GM19397 (cell line): ENCODE measurements around the gene SLC19A1.
"Not testable (repeated sequence)": the region's sequence is repeated elsewhere in the genome, so short reads cannot be mapped to it uniquely, and the experiment has no call there.

Experiments used
- ATAC-seq: cut with Tn5 transposase; IDR thresholded peaks from one replicate; pipeline ENCODE4 v1.9.1; 2021; ENCODE audit warnings: mild to moderate bottlenecking, moderate library complexity; ENCODE audit not compliant: unreplicated experiment

SLC19A1 gene

DNA sequence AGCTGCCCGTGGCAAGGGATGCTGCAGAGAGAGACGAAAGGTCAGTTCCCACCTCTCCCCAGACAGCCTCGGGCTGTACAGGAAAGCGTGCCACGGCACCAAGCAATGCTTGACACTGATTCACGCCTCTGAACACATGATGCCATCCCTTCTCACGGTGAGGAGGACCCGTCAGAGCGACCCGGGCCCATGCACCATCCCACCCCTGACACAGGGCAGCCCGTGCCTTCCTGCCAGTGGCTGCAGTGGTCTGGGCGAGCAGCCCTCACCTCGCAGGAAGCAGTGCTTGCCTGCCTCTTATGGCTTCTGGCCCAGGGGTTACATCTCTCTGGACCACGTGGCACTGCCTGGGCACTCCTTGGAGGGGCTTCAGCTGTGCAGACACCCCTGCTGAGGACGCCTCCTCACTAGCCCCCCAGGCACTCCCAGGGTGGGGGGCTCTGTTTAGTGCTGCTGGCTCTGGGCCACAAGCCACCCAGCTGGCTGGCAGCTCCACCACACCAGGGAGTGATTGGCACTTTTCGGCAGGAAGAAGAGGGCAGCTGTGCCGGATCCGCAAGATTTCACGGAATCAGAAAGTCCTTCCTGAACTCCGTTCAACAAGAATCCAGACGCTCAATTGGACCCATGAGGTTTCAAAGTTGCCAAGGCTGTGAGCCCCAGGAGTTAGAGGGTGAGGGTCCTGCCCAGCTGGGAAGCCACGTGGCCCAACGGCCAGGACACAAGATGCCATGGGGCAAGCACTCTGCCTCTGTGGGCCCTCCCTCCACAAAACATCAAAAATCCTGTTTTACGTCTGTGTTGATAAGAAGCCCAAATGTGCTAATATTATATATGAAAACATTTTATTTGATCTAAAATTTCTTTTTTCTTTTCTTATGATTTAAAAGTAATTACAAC is 34.8 kb upstream of the SLC19A1 start:
- ATAC-seq: no peak

DNA sequence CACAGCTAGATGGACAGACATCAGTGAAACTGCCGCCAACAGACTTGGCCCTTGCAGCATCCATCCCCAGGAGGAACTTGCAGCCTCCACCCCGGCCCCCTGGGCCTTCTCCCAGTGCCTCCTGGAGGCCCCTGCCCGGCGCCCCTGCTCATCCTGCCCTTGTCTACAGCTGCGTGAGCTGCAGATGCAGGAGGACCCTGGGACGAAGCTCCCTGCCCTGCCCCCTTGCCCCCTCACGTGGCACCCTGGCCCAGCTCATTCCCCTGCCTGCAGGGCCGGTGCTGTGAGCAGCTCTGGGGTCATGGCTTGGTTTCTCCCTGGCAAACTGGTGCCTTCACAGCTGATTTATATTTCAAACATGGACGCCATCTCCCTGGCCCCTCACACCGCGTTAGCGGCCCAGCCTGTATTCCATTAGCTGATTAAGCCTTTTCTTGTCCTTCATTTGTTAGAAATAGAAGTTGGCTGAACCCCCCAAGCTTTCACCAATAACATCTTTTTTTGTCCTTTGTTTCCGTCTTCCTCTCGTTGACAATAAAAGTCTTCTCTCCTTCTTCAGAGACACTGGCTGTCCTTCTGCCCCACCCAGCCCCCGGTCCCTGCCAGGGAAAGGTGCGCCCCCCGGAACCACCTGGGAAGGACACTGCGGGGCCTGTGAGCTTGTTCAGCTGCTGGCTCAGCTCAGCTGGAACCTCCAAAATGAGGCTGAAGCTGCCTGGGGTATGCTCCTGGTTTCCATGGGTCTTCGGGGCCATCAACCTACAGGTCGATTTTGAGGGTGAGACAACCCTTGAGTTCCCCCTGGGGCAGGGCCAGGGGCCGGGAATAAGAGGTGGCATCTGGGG is 34.0 kb upstream of the SLC19A1 start:
- ATAC-seq: no peak

DNA sequence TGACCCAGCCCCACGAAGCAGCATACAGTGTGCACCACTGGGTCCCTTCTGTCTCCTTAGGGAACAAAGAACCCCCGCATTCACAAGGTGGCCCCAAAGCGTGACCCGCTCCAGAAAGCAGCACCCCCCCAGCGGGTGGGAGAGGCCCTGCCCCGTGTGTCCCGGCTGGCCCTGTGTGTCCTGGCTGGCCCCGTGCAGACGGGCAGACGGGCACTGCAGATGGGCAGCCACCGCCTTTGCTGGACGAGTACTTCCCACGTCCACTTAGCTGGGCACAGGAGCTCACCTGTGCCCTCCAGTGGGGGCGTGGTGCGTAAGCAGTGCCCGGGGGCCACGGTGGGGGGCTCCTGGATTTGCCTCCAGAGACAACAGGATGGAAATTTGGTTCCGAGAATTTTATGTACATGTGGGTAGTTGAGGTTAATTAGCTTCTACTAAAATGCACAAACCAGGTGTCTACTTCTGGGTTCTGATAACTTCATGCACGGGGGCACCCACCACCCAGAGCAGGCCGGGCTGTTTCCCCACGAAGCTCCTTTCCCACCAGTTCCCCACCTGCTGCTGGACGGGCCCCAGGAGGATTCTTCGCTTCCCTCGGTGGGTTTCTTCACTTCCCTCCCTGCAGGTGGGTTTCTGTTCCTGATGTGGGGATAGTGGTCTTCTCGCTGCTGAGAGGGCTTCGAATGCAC is 33.2 kb upstream of the SLC19A1 start:
- no peak for ATAC-seq

DNA sequence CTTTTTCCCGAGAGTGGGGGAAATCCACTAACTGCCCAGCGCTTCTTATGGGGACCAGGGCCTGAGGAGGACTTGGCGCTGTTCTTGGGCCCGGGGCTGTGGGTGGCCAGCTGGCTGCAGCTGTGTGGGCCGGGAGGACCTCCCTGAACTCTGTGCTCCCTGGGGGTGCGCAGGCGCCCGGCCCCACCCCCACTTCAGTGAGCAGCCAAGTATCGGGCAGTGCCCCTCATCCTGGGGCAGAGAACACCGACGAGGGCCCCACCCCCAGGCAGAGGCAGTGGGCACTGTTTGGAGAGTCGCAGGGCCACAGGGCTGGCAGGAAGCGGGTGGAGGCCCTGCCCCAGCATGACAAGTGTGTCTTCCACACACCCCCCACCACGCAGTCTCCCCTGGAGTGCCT is 32.5 kb upstream of the SLC19A1 start:
- ATAC-seq: no peak

DNA sequence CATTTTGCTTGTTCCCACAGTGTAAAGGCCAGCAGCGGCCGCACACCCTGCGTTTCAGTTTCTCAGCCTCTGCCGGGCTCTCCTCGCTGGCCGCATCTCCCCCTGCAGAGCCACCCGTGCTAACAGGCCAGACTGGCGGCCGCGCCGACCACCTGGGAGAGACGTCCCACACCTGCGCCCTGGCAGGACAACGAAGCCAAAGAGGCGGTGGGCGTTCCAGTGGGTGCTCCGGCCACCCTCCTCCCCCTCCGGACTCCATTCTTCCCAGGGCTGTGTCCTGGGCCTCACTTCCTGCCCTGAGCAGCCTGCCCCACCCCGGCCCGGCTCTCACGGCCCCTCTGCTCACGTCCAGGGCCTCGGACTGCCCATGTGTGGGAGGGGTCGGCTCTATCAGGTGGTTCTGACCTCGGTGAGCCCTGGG is 31.9 kb upstream of the SLC19A1 start:
- no peak for ATAC-seq

DNA sequence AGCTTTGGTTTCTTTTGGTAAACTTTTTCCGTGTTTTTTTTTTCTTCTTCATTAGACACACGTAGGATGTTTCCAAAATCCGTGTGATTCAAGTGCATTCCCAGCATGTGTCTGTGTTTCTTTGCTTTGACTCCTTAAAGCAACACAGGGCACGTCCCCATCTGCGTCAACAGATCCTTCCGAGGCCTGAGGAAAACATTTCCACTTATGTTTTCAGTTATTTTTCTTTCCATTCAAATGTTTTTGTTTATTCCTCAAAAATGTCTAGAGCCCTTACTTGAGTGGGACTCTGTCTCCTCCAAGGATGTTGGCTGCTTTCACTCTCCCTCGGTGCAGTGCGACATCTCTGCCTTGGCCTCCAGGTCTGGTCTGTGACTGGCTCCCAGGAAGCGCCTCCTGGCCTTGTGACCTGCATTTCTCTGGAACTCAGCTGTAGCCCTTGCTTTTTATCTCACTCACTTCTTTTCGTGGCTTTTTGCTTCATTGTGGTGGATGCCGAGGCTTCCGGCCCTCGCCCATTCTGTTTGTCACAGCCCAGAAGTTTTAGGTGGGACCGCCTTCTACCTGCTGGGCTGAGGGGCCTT is 31.3 kb upstream of the SLC19A1 start:
- no peak for ATAC-seq

DNA sequence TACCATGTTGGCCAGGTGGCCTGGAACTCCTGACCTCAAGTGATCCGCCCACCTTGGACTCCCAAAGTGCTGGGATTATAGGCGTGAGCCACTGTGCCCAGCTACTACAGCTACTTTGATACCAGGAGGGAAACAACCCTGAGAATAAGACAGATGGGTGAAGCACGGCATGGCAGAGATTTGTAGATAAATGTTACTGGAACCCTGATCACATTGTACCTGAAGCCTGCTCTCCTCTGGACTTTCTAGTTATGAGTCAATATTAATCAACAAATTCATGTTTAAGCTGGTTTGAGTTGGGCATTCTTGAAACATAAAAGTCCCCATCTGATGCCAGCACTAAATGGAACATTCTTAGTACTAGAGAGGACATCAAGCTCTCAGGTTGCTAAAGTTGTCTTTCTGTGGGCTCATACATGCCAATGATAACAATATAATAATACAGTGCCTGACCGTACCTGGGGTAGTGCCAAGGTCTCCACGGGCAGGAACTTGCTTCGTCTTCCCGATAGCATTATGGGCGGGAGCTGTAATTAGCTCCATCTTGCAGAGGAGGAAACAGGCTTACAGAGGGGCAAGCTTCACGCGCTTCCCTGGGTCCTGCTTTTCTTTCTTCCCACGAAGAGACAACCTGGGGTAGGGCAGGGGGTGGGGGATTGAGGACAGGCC is 30.7 kb upstream of the SLC19A1 start:
- ATAC-seq: no peak

DNA sequence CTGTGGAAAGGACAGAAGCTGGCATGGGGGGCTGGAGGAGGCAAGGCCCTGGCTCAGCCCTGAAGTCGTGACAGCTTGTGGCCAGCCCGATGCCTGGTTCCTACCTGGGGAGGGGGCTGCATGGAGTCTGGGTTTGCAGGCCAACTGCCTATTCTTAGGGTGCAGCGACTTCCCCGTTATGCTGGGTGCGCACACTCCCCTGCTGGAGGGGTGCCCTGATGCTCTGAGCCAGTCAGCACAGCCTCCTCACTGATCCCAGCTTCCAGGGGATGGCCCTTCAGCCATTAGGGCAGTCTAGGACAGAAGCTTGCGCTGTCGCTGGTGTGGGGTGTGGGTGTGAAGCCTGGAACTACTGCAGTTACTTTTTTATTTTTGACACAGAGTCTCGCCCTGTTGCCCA is 30.0 kb upstream of the SLC19A1 start:
- no peak for ATAC-seq

DNA sequence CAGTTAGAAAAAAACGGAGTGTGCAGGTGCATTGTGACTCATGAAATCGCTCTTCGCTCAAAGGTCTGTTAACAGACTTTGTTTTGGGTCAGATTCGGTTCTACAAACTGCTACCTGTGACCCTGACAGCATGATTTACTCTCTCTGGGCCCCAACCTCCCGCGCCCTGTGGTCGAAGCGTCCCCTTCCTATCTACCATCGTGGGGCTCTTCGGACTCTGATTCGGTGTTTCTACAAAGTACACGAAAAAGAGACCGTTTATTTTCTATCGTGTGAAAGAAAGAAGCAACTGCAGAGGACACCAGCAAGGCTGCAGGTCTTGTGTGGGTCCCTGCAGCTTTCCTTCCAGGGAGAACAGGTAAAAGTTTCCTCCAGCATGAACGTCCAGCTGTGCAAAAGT is 29.4 kb upstream of the SLC19A1 start:
- ATAC-seq: no peak

DNA sequence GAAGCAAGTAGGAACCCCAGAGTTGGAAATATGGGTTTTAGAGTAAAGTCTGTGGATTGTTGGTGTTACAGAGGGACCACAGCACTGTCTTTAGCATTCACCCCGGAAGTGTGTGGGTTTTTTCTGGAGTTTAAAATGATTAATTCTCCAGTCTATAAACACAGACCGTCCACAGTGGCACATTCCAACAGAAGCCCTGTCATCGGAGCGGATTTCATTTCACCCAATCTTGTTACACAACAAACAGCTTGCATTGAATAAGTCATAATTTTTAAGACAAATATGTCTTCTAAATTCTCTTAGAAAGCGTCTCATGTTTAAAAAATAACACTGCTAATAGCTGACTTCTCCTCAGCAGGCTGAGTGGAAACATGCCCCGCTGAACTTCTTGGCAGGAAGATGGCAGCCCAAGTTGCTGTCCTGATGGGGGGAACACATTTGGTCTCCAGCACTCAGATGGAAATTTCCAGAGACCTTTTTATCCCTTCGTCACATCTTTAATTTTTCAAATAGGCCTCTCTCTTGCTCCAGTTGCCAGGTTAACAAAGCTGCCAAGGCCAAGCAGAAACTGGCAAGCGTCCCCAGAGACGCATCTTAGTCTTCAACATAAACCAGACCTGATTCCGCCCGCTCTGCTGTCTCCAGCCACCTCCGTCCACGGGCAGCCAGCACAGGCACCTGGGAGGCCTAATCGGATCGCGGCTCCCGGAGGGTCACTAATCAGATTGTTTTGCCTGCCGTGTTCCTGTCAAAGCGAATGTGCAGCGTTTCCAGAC is 28.8 kb upstream of the SLC19A1 start:
- no peak for ATAC-seq

DNA sequence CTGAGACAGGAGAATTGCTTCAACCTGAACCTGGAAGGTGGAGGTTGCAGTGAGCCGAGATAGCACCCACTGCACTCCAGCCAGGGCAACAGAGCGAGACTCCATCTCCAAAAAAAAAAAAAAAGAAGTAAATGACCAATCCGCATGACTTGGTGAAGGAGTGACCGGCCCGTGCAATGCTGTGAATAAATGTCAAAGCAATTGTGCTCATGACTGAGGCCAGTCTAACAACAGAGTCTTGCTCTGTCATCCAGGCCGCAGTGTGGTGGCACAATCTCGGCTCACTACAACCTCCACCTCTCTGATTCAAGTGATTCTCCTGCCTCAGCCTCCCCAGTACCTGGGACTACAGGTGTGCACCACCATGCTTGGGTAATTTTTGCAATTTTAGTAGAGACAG is 27.8 kb upstream of the SLC19A1 start:
- no peak for ATAC-seq

DNA sequence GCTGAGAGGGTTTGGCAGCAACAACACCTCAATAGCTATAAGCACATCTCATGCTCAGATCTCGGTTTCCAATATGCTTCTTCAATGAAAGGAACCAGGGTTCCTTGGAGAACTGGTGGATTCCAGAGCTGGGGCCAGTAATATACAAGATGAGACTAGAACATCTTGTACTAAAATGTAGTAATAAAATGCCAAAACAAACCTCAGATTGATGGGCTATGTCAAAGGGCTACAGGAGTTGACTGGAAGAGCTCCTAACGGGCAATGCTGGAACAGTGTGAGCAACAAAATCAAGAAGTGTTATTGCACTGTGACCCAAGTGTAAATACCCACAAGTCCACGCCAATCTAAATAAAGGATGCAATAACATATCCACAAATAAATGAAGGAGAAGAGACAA is 26.1 kb upstream of the SLC19A1 start:
- ATAC-seq: no peak

DNA sequence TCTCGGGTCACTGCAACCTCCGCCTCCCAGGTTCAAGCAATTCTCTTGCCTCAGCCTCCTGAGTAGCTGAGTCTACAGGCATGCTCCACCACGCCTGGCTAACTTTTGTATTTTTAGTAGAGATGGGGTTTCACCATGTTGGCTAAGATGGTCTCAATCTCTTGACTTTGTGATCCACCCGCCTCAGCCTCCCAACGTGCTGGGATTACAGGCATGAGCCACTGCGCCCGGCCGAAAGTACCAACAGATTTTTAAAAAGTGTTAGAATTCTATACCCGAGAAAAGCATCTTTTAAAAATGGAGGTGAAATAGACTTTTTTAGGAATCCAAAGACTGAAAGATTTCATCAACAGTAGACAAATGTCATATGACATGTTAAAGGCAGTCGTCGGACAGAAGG is 21.9 kb upstream of the SLC19A1 start:
- not testable (repeated sequence) for ATAC-seq

DNA sequence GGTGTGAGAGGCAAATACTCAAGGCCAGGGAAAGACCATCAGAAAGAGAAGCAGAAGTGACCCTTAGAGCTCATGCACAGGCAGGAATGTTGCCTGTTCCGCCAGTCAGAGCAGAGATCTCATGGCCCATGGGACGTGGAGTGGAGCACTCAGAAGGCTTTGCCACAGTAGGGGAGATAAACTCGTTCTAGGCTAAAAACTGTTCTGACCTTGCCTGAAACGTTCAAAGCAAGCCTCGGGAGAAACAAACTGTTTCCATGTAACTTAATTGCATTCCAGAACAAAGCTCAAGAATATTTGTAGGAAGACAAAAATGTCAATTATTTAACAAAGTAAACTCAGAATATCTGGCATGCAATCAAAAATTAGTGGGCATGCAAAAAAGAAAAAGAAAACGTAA is 20.7 kb upstream of the SLC19A1 start:
- ATAC-seq: no peak

DNA sequence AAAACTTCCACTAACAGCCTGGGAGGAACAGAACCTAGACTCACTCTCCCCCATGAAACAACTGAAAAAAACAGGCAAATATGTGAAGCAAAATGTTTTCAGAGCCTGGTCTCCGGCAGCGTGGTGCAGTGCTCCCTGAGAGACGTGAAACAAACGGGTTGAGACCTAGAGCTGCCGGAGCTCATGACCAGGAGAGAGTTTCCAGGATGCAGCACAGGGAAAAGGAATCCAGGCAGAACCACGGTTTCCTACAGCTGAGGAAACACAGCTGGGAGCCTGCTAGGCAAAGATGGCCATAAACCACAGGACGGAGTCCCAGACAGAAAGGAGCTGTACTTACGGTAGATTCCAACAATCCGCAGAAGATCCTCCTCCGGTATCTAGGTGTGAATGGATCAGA is 20.2 kb upstream of the SLC19A1 start:
- no peak for ATAC-seq

DNA sequence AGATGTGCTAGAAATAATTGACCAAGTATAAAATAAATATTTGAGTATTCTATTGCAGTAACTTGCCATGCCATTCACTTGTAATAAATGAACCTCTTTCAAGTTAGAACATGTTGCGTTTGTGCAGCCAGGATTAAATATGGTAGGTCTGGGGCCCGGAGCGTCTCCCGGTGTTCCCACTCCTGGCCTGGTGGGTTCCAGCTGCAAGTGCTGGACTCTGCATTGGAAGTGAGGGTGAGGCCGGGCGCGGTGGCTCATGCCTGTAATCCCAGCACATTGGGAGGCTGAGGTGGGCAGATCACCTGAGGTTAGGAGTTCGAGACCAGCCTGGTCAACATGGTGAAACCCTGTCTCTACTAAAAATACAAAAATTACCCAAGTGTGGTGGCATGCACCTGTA is 19.0 kb upstream of the SLC19A1 start:
- ATAC-seq: not testable (repeated sequence)

DNA sequence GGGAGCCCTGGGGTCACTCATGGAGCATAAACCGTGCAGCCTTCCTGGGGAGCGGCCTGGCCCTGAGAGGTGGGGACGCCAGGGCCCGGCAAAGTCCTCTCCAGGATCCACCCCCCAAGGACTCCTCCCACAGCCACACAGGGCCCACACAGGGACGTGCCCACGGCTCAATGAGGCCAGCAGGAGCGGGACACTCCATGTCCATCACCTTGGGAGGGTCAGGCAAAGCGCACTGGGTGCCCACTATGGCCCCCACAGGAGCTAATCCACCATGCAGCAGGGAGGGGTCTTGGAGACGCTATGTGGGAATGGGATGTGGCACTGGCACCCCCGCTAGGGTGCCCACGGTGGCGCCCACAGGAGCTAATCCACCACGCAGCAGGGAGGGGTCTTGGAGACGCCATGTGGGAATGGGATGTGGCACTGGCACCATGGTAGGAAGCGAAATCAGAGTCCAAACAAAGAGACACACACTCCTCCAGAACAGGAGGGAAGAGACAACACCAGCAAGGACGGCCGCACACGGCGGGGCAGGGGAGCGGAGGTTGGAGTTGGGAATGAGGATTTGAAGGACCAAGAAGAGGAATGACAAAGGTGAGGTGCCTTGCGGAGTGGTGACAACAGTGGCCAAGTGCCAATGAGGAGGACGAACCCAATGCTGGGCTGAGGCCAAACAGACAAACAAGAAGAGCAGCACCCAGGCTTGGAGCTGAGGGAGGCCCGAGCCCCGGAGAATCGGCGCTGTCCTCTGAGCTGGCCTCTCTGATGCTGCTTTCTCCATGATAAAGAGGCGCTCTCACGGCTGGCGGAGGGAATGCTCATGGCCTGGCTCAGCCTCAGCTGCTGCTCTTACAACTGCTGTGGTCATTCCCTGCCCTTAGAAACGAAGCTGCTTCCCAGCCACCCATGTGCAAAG is 18.1 kb upstream of the SLC19A1 start:
- no peak for ATAC-seq

DNA sequence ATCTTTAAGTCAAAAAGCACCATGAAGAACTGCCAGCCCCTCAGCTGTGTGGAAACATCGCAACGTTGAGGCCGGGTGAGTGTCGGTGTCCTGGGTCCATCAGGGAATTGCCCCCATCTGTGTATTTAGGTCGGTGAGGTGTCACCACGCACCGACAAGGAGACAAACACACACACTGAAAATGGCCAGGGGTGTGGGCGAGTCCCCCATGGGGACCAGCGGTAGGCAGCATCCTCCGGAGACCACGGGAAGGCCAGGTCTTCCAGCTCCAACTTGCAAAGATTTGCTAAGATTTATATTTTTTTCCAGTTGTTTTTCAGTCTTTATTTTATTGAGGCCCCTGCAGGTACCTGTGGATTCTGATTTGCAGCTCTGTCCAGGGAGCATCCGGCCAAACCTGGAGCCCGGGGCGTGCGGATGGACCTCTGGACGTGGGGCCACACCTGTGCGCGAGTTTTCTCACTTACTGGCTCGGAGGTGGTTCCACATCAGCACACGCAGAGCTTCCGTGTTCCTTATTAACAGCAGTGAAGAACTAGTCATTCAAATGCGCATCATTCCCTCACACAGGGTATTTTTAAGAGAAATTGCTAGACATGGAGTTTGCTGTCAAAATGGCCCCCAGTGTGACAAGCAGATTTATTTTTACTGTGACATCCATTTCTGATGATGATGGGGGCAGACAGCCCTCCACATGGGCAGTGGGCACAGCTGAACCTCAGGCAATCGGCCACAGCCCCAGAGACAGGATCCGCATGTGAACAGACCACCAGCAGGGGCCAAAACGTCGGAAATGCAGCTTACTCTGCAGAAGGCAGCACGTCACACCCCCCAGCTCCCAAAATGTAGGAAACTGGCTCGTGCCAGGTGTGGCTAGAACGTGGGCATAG is 17.2 kb upstream of the SLC19A1 start:
- ATAC-seq: no peak
